ENCODE data around the gene INTS7.
"Not testable (repeated sequence)": the region's sequence is repeated elsewhere in the genome, so short reads cannot be mapped to it uniquely, and the experiment has no call there.

Gene INTS7

GRCh38 chr1:211929683-211930082 is 105.7 kb downstream of the INTS7 start:
- no peak for DNase-seq

GRCh38 chr1:211928993-211929637 is 106.2 kb downstream of the INTS7 start:
- DNase-seq = no peak

GRCh38 chr1:211928290-211928801 is 107.0 kb downstream of the INTS7 start:
- no peak for DNase-seq

GRCh38 chr1:211925016-211925415 is 110.3 kb downstream of the INTS7 start:
- DNase-seq = no peak

GRCh38 chr1:211924256-211924655 is 111.1 kb downstream of the INTS7 start:
- DNase-seq = no peak

- DNase-seq = no peak
These were observed 112.3 kb downstream of the INTS7 start for GRCh38 chr1:211923095-211923494.

- no peak for DNase-seq
These were observed 113.7 kb downstream of the INTS7 start for GRCh38 chr1:211921579-211922095.

GRCh38 chr1:211920602-211921226 is 114.6 kb downstream of the INTS7 start:
- DNase-seq = no peak

GRCh38 chr1:211920141-211920572 is 115.2 kb downstream of the INTS7 start:
- DNase-seq = no peak

- DNase-seq = no peak
These were observed 116.4 kb downstream of the INTS7 start for GRCh38 chr1:211918843-211919414.

GRCh38 chr1:211916458-211916857 is 118.9 kb downstream of the INTS7 start:
- not testable (repeated sequence) for DNase-seq

- DNase-seq = no peak
These were observed 119.4 kb downstream of the INTS7 start for GRCh38 chr1:211915924-211916323.

- DNase-seq = no peak
These were observed 122.4 kb downstream of the INTS7 start for GRCh38 chr1:211912844-211913432.

GRCh38 chr1:211912038-211912437 is 123.3 kb downstream of the INTS7 start:
- no peak for DNase-seq

- DNase-seq = no peak
These were observed 124.4 kb downstream of the INTS7 start for GRCh38 chr1:211910913-211911485.

- no peak for DNase-seq
These were observed 125.1 kb downstream of the INTS7 start for GRCh38 chr1:211910113-211910884.

GRCh38 chr1:211909395-211909794 is 126.0 kb downstream of the INTS7 start:
- no peak for DNase-seq

GRCh38 chr1:211908951-211909350 is 126.4 kb downstream of the INTS7 start:
- no peak for DNase-seq

GRCh38 chr1:211908453-211908852 is 126.9 kb downstream of the INTS7 start:
- DNase-seq = no peak

GRCh38 chr1:211903490-211904245 is 131.7 kb downstream of the INTS7 start:
- DNase-seq = no peak

GRCh38 chr1:211902624-211903291 is 132.6 kb downstream of the INTS7 start:
- DNase-seq = no peak

All from activated CD8-positive, alpha-beta memory T cell treated with anti-CD3 and anti-CD28 coated beads, Interleukin-2, amount 50 U/mL, for 4 hours (primary cell).